ENCODE results near the gene CCDC57.

GRCh38 chr17:82231562-82232321 is 19.1 kb upstream of the CCDC57 start:
- no peak for TF ChIP-seq CTCF (IDR thresholded peaks at IDR 0.05; ENCODE audit: borderline replicate concordance, extremely low read depth, low read length, poor library complexity, severe bottlenecking)
- no peak for TF ChIP-seq EZH2 (IDR thresholded peaks at IDR 0.05; ENCODE audit: borderline replicate concordance, low read depth, low read length, severe bottlenecking)
